HFFc6 (cell line): Measurements from ENCODE around the gene ELF2. TPM values are rescaled to one million over a fixed set of nuclear protein-coding genes. Genes with fewer than 3 reads are reported as not detected.

Experiments used
- DNase-seq: peaks from one replicate; pipeline ENCODE4 v3.0.0-alpha.2; 2018
- H3K27ac Mint-ChIP-seq: 2 replicates; pipeline ENCODE4 v1.8.0; 2020; ENCODE audit warnings: mild to moderate bottlenecking, mixed read lengths
- H3K27me3 Mint-ChIP-seq: 2 replicates; pipeline ENCODE4 v1.8.0; 2021; ENCODE audit warnings: mild to moderate bottlenecking, moderate library complexity, mixed read lengths; ENCODE audit not compliant: insufficient read depth
- H3K36me3 Mint-ChIP-seq: 2 replicates; pipeline ENCODE4 v1.8.0; 2021; ENCODE audit warnings: low read depth, mixed read lengths
- H3K4me1 Mint-ChIP-seq: 2 replicates; pipeline ENCODE4 v1.8.0; 2020; ENCODE audit warnings: low read depth, mixed read lengths
- H3K4me3 Mint-ChIP-seq: 2 replicates; pipeline ENCODE4 v1.8.0; 2020; ENCODE audit warnings: mild to moderate bottlenecking, moderate library complexity, mixed read lengths
- H3K9me3 Mint-ChIP-seq: 2 replicates; pipeline ENCODE4 v1.8.0; 2020; ENCODE audit warnings: mild to moderate bottlenecking, mixed read lengths
- total RNA-seq, 6 experiments: library from RNA; stranded (reverse); fragmentation: NEBNext Ultra II Directional; extraction: Animal tissue kit (Norgen Biotek cat#: 25700); gene quantifications; 2 replicates in 1 of 6; 3 replicates in 5 of 6; pipeline ENCODE4 v1.2.3, GENCODE V29; 2021
- TF ChIP-seq, protein P1 (sequence below): fragments of 200-600 bp; sonication (generic); IDR thresholded peaks from 2 replicates; pipeline ENCODE4 v1.5.0; 2021; ENCODE audit warnings: antibody characterized with exemption, mild to moderate bottlenecking

ELF2 gene
- total RNA-seq, 6 experiments from 2014 or later = 17.6 to 23.3 (median 21.1) TPM

DNA sequence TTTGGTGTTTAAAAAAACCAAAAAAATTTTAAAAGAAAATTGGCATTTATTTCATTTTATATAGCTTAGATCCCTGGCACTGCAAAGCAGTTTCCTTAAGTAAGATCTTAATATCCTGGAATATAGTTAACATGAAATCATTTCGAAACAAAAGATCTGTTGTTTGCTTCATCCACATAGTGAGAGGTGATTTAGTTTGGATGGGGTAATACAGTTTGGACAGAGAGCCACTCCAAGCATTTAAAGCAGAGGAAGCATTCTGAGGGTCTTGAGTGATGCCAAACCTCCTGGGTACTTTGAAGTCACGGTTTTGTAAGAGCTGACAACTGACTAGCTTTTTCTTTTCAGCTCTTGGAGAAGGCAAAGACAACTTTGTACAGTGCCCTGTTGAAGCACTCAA lies 132.7 kb downstream of the ELF2 start:
- H3K27me3 Mint-ChIP-seq = peaks cover 2% of the 10 kb centered on the region
- H3K4me1 Mint-ChIP-seq = peaks cover 7% of the 10 kb centered on the region
- no peaks in the 10 kb centered on the region for H3K9me3 Mint-ChIP-seq
- no peak overlapping the region for H3K4me3 Mint-ChIP-seq
- no peak for DNase-seq
- TF ChIP-seq, protein P1, sequence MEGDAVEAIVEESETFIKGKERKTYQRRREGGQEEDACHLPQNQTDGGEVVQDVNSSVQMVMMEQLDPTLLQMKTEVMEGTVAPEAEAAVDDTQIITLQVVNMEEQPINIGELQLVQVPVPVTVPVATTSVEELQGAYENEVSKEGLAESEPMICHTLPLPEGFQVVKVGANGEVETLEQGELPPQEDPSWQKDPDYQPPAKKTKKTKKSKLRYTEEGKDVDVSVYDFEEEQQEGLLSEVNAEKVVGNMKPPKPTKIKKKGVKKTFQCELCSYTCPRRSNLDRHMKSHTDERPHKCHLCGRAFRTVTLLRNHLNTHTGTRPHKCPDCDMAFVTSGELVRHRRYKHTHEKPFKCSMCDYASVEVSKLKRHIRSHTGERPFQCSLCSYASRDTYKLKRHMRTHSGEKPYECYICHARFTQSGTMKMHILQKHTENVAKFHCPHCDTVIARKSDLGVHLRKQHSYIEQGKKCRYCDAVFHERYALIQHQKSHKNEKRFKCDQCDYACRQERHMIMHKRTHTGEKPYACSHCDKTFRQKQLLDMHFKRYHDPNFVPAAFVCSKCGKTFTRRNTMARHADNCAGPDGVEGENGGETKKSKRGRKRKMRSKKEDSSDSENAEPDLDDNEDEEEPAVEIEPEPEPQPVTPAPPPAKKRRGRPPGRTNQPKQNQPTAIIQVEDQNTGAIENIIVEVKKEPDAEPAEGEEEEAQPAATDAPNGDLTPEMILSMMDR = no peak
- peaks cover 36% of the 10 kb centered on the region for H3K36me3 Mint-ChIP-seq
- no peak overlapping the region for H3K27ac Mint-ChIP-seq

DNA sequence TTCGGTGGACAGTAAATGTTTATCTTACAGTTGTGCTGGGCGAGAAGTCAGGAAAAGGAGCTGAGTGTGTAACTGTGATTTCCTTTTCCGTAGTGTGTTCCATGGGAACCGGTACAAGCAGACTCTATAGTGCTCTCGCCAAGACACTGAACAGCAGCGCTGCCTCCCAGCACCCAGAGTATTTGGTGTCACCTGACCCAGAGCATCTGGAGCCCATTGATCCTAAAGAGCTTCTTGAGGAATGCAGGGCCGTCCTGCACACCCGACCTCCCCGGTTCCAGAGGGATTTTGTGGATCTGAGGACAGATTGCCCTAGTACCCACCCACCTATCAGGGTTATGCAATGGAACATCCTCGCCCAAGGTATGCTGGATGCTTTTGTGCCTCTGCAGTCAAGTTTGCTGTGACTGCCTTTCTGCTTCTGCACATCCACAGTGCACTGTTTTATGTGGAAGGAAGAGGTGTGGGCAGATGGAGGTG lies 134.0 kb downstream of the ELF2 start:
- Mint-ChIP-seq H3K36me3 (peaks cover 31% of the 10 kb centered on the region), H3K27ac (peak overlapping the region; percentile 49), H3K27me3 (peaks cover 2% of the 10 kb centered on the region), H3K4me3 (no peak overlapping the region), H3K9me3 (no peaks in the 10 kb centered on the region), H3K4me1 (peaks cover 6% of the 10 kb centered on the region; the same call in 1 of the 2 replicates)
- no peak for DNase-seq
- TF ChIP-seq, protein P1 = no peak

DNA sequence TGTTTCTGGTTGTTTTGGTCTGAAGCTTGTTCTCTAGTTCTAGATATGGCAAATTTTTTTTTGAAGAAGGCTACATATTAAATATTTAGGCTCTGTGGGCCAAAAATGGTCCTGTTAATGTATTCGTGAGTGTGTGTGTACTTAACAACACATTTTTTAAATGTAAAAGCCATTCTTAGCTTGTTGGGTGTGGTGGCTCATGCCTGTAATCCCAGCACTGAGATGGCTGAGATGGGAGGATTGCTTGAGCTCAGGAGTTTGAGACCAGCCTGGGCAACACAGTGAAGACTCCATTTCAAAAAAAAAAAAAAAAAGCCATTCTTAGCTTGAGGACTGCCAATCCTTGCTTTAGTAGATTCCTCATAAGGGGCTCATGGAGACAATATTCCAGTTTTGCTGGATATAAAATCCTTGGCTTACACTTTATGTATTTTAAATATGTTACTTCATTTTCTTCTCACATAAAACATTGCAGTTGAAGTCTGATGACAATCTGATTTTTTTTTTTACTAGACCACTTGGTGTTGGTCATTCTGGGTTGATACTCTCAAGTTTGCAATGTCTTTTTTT lies 138.1 kb downstream of the ELF2 start:
- no peak overlapping the region for H3K27ac Mint-ChIP-seq
- H3K27me3 Mint-ChIP-seq = peaks cover 2% of the 10 kb centered on the region
- H3K36me3 Mint-ChIP-seq = peaks cover 27% of the 10 kb centered on the region
- TF ChIP-seq, protein P1 = no peak
- H3K4me1 Mint-ChIP-seq = peaks cover 31% of the 10 kb centered on the region
- DNase-seq = no peak
- no peaks in the 10 kb centered on the region for H3K9me3 Mint-ChIP-seq
- no peak overlapping the region for H3K4me3 Mint-ChIP-seq

DNA sequence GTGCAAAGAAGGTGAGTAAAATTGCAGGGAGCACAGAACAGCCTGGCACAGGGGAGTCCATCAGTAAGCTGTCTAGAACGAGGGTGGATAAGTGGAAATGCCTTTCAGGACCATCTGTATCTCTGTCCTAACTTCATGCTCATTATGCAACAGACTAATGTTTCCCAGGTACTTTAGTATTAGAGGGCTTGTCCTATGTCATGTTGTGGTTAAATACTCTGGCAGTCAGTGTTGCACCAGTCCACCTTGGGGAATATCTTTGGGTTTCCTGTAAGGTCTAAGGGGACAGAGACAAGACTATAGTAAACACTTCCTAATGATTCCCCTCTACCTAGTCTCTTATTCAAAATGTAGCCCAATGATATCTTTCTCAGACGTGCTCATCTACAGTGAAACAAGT lies 140.1 kb downstream of the ELF2 start:
- Mint-ChIP-seq H3K27me3 (peaks cover 2% of the 10 kb centered on the region), H3K9me3 (no peaks in the 10 kb centered on the region), H3K36me3 (peaks cover 21% of the 10 kb centered on the region), H3K4me1 (peaks cover 35% of the 10 kb centered on the region), H3K4me3 (no peak overlapping the region), H3K27ac (no peak overlapping the region; the same call in 1 of the 2 replicates)
- TF ChIP-seq, protein P1 = no peak
- no peak for DNase-seq

DNA sequence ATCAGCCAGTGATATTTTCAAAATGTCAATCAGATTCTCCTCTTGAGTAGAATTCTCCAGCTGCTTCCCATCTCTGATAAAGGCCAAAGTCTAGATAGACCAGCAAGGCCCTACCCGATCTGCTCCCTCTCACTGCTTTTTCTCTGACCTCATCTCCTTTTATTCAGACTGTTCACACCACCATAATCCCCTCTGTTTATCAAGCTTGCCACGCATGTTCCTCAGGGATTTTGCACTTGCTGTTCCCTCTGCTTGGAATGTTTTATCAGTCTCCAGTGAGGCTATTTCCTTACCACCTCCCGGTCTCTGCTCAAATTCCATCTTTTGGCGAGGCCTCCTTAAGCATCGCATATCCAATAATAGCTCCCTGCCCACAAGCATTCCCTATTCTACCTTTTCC lies 141.4 kb downstream of the ELF2 start:
- no peak for DNase-seq
- peaks cover 21% of the 10 kb centered on the region for H3K36me3 Mint-ChIP-seq
- peaks cover 5% of the 10 kb centered on the region for H3K27me3 Mint-ChIP-seq
- H3K27ac Mint-ChIP-seq = no peak overlapping the region; the same call in 1 of the 2 replicates
- H3K4me1 Mint-ChIP-seq = peaks cover 46% of the 10 kb centered on the region
- TF ChIP-seq, protein P1 = no peak
- no peak overlapping the region for H3K4me3 Mint-ChIP-seq
- H3K9me3 Mint-ChIP-seq = no peaks in the 10 kb centered on the region
